HL-60/S4 (cell line): ENCODE results near the gene WDR81.
"Not testable (repeated sequence)": the region's sequence is repeated elsewhere in the genome, so short reads cannot be mapped to it uniquely, and the experiment has no call there.

Experiments
- in situ Hi-C: fragments of 300-500 bp; cut with MboI; formaldehyde crosslinking; loops from 2 replicates; pipeline ENCODE4 v1.14.3; 2022; ENCODE audit warnings: low sequenced_read_pairs

The WDR81 gene

DNA sequence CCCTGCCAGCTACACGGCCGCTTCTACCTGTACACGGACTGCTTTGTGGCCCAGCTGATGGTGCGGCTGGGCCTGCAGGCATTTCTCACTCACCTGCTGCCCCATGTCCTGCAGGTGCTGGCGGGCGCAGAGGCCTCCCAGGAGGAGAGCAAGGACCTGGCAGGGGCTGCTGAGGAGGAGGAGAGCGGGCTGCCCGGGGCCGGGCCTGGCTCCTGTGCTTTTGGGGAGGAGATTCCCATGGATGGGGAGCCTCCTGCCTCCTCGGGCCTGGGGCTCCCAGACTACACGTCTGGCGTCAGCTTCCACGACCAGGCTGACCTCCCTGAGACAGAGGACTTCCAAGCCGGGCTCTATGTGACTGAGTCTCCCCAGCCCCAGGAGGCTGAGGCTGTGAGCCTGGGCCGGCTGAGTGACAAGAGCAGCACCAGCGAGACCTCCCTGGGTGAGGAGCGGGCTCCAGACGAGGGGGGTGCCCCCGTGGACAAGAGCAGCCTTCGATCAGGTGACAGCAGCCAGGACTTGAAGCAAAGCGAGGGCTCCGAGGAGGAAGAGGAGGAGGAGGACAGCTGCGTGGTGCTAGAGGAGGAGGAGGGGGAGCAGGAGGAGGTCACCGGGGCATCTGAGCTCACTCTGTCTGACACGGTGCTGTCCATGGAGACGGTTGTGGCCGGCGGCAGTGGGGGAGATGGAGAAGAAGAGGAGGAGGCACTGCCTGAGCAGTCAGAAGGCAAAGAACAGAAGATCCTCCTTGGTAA is 3.5 kb downstream of the WDR81 start:
- in situ Hi-C loops: no loop called here

DNA sequence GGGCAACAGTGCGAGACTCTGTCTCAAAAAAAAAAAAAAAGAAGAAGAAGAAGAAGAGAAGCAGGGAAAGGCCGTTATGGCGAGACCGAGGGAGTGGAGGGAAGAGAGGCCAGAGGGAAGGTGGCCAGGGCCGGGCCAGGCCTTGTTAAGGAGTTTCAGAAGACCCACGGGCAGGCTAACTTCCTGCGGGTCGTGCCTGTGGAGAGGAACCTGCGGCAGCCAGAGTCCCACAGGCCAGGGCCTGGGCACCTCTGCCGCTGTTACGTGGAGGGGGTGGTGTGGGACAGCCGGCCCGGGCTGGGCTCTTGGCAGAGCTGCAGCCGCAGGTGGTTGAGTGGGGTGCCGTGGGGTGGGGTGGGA is 5.4 kb downstream of the WDR81 start:
- in situ Hi-C loops: no loop called here

DNA sequence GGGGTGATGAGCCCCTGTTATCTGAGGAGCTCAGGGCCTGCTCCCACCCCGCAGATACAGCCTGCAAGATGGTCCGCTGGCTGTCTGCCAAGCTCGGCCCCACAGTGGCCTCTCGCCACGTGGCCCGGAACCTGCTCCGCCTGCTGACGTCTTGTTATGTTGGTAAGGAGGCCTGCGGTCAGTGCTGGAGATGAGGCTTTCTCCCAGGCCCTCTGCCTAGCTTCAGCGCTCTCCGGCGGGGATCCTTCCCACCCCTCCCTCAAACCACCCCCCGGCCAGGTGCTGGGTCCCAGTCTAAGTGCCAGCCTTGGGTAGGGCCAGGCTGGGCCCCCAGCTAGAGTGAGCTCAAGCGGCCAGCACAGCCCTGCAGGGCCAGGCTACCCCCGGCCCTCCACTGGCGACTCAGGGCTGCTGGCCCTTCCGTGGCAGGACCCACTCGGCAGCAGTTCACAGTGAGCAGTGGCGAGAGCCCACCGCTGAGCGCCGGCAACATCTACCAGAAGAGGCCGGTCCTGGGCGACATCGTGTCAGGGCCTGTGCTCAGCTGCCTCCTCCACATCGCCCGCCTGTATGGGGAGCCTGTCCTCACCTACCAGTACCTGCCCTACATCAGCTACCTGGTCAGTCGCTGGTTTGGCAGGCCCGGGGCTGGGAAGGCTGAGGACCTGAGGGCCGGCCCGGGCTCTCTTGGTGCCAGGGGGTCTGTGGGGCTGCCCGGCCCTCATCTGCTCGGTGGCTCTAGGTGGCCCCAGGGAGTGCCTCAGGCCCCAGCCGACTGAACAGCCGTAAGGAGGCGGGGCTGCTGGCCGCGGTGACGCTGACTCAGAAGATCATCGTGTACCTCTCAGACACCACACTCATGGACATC is 6.1 kb downstream of the WDR81 start:
- in situ Hi-C loops: no loop called here

DNA sequence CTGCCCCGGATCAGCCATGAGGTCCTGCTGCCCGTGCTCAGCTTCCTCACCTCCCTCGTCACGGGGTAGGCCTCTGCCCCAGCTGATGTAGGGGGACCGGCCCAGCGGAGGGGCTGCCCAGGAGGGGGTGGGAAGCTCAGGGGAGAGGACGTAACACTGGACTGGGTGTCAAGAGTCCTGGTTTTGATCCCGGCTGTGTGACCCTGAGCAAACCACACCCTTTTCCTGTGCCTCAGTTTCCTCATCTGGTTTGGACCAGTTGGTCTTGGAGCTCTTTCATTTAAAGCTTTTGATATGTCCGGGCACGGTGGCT is 6.6 kb downstream of the WDR81 start:
- in situ Hi-C loops: no loop called here

DNA sequence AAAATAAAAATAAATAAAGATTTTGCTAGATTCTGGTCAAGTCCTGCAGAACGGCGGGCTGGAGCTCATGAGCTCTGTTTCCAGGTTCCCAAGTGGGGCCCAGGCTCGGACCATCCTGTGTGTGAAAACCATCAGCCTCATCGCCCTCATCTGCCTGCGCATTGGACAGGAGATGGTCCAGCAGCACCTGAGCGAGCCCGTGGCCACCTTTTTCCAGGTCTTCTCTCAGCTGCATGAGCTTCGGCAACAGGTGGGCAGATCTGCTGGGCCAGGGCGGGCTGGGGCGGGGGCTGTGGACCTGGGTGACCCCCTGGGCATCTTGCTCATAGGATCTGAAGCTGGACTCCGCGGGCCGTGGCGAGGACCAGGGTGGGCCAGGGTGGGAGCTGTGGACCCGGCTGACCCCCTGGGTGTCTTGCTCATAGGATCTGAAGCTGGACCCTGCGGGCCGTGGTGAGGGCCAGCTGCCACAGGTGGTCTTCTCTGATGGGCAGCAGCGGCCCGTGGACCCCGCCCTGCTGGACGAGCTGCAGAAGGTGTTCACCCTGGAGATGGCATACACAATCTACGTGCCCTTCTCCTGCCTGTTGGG is 7.8 kb downstream of the WDR81 start:
- in situ Hi-C loops: no loop called here

DNA sequence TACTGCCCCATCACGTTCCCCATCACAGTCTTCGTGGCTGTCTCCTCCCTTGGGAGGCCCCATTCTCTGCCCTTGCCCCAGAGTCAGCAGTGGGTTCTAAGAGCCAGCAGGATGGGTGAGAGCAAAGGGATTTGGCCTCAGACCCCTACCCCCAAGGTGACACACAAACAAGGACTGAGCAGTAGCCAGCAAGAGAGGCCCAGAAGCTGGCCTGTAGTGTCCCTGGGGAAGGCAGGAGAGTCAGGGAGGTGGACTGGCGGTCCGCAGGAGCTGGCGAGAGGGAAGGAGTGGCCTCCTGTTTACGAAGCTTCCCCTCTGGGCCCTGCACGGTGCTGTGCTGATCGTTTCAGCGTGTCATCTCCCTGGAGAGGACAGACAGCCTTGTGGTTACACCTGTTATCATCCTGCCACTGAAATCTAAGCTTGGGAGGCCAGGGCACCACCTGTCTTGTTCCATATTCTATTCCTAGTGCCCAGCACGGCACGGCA is 8.4 kb downstream of the WDR81 start:
- in situ Hi-C loops: no loop called here

DNA sequence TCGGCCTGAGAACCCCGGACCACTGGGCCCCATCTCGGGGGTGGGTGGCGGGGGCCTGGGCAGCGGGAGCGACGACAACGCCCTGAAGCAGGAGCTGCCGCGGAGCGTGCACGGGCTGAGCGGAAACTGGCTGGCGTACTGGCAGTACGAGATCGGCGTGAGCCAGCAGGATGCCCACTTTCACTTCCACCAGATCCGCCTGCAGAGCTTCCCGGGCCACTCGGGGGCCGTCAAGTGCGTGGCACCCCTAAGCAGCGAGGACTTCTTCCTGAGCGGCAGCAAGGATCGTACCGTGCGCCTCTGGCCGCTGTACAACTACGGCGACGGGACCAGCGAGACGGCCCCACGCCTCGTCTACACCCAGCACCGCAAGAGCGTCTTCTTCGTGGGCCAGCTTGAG is 9.3 kb downstream of the WDR81 start:
- in situ Hi-C loops: no loop called here

DNA sequence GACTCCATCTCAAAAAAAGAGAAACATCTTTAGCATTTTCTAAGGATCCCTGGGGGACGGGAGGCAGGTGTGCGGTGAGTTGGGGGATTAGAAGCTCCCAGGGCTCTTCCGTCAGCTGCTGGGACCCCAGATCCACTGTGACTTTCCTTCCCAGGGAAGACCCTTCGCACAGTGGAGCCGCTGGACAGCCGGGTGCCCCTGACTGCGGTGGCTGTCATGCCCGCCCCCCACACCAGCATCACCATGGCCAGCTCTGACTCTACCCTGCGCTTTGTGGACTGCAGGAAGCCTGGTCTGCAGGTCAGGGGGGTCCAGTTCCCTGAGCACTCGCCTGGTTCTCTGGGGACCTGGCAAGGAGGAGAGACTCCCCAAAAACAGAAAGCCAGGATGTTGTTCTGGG is 10.9 kb downstream of the WDR81 start:
- in situ Hi-C loops: no loop called here

DNA sequence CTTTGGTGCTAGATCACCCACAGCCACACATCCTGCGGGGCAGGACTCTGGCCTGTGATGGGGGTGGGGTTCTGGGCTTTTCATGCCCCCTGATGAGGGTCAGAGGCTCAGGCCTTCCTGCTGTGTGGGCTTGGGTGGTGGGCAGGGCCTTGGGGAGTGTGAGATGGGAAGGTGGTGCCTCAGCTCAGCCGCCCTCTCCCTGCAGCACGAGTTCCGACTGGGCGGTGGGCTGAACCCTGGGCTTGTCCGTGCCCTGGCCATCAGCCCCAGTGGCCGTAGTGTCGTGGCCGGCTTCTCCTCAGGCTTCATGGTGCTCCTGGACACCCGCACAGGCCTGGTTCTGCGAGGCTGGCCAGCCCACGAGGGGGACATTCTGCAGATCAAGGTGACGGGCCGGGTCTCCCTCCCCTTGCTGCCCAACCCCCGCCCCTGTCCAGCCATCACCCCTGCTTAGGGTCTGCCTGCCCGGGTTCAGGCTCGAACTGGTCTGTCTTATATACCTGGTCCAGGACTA is 11.4 kb downstream of the WDR81 start:
- in situ Hi-C loops: no loop called here

DNA sequence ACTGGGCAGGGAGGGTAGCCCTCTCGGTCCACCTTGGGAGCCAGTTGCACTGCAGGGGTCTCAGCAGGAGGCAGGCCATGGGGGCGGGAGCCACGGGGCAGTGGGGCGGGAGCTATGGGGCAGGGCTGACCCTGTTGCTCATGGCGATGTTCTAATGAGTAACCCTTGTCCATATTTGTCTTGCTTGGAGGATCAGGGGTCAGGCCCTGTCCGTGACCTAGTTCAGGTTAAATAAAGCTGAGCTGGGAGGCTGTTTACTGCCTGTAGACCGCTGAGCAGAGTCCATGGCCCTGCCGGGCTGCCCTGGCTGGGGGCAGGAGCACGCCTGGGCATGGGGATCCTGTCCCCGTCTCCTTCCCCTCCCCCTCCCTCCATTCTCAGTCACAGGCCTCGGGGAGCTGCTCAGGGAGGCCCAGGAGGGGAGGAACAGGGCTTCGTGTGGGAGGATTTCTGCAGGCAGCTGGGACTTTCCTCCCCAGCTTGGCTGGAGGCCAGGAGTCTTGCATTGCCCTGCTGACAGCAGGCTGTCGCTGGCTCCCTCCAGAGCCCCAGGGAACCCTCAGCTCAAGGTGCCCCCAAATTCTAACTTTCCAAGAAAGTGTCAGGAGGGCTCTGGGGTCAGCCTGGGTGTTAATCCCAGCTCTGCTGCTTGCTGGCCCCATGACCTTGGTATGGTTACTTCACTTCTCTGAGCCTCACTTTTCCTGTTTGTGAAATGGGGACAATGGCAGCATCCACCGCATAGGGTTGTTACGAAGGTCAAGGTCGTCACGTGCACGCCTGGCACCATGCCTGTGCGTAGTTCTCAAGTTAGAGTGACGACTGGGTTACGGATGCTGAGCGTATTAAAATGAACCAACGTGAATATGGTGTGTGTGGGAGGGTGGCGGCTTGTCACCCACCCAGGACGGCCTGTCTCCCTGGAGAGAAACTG is 12.1 kb downstream of the WDR81 start:
- in situ Hi-C loops: no loop called here

DNA sequence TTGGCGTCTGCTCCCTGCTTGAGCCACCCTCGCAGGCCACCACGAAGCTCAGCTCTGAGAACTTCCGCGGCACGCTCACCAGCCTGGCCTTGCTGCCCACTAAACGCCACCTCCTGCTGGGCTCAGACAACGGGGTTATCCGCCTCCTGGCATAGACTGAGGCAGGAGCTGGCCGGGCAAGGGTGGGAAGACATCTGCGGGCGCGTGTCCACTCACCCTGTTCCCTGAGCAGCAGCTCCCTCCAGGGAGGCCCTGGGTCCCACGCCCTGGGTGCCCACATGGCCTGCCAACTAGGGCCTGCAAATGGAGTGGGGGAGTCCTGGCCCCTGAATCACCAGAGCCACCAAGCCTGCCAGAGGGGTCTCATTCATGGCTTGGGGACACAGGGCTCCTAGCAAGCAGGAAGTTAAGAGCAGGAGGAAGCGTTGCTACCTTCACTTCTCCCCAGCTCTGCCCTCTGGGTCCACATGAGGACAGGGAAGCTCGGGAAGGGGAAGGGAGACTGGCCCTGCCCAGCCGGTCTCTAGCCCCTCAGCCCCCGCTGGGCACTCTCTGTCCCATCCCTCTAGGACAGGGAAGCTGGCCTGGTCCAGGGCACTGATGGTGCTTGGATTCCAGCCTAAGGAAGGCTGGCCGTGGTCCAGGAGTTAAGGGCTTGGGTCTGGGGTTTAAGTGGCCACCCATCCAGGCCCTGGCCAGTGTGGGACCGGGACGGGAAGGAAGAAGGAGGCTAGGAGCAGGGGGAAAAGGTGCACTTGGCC is 13.2 kb downstream of the WDR81 start:
- in situ Hi-C loops: no loop called here

DNA sequence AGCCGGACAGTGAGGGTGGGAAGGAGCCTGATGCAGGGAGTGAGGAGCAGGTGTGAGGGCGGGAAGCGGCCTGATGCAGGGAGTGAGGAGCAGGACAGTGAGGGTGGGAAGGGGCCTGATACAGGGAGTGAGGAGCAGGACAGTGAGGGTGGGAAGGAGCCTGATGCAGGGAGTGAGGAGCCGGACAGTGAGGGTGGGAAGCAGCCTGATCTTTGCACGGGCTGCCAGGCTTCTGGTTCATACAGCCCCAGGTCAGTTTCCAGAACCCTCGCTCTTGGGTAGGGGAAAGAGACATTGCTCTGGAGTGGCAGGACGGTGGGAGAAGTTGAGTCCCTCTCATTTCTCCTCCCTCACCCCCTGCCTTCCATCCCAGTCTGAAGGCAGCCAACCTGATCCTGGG is 17.4 kb downstream of the WDR81 start:
- in situ Hi-C loops: not testable (repeated sequence)

DNA sequence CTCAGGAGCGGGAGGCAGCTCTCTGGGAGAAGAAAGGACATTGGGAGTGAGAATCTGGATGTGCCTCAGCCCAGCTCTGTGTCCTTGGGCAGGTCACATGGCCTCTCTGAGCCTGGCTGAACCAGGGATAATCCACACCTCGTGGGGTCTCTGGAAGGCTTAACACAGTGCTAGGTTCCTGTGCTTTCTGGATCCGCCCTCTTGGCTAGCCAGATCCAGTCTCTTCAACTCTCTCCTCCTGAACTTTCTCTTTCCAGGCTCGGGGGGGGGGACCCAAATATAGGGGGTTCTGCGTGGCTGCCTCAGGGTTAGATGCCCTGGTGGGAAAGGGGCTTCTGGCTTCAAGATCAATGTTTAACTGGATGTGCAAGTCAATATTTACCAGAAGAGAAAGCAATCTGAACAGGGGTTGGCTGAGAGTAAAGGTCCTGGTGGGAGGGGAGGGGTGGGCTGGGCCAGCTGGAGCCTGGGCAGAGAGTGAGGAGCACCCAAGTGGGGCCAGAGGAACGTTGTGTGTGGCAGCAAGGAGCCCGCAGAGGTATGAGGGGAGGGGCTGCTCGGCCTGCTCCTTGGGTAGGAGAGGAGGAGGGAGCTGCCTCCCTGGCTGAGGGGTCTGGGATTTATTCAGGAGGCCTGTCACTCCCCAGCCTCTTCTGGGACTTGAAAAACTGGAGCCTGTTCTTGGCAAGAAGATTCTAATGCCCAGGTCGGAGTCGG is 18.0 kb downstream of the WDR81 start, which contains the start of gene SERPINF2:
Gene SERPINF2 (plus strand): TSS at position 501 of the 717 bp plus-strand sequence. CDS start 2,125 bp downstream, outside the sequence.
- in situ Hi-C loops: no loop called here

DNA sequence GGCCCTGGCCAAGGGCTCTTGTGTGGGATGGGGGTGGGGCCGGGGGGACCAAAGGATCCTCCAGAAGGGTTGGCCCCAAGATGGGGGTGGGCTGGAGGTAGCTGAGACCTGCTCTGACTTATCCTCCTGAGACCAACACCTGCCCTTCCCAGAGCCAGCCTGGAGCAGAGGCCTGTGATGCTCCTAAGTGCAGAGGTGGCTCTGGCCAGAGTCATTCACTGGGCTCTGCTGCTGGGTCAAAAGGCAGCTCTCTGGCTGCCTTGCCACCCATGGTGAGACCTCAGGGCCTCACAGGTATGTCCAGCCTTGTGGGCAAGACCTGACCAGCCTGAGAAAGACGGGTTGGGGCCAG is 18.6 kb downstream of the WDR81 start:
- in situ Hi-C loops: no loop called here

DNA sequence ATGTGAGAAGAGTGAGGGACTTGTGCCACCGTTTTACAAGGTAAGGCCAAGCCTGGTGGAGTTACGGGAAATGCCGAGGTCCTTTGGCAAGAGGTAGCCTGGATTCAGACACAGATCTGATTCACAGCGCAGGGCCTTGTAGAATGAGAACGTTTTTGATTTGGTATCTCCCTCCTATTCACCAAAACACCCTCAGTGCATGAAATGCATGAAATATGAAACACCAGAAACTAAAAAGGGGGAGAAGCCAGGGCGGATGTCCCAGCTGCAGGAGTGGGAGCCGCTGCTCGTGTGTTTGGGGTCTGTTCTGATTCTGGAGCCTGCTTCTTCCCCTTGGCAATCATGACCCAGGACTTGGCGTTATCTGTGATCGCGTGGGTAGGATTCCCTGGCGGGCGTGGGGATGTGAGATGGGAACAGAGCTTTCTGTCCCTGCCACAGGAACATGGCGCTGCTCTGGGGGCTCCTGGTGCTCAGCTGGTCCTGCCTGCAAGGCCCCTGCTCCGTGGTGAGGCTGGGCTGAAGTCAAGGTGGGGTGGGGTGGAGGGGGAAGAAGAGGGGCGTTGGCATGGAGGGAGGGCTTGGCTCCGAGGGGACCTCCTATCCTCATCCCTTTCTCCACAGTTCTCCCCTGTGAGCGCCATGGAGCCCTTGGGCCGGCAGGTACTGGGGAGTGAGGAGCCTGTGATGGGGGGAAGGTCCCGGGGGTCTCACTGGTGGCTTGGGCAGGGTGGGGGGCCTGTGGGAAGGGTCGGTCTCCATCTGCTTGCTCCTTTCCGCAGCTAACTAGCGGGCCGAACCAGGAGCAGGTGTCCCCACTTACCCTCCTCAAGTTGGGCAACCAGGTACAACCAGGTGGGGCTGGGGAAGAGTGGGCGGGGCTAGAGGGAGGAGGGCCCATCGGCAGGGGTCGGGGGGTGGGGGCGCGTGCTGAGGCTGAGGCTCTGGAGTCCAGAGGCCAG is 20.3 kb downstream of the WDR81 start:
- in situ Hi-C loops: no loop called here

DNA sequence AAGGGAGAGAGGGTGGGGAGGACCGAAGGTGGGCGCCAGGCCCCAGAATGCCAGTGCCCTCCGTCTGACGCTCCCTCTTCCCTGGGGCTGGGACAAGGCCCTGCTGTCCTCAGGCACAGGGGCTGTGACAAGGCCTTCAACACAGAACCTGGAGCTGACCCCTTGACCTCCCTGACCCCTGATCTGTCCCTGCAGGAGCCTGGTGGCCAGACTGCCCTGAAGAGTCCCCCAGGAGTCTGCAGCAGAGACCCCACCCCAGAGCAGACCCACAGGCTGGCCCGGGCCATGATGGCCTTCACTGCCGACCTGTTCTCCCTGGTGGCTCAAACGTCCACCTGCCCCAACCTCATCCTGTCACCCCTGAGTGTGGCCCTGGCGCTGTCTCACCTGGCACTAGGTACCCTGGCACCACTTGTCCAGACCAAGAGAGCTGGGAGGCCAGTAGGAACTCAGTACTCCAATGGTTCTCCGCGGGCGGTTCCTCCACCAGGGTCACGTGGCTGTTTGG is 21.1 kb downstream of the WDR81 start:
- in situ Hi-C loops: no loop called here

DNA sequence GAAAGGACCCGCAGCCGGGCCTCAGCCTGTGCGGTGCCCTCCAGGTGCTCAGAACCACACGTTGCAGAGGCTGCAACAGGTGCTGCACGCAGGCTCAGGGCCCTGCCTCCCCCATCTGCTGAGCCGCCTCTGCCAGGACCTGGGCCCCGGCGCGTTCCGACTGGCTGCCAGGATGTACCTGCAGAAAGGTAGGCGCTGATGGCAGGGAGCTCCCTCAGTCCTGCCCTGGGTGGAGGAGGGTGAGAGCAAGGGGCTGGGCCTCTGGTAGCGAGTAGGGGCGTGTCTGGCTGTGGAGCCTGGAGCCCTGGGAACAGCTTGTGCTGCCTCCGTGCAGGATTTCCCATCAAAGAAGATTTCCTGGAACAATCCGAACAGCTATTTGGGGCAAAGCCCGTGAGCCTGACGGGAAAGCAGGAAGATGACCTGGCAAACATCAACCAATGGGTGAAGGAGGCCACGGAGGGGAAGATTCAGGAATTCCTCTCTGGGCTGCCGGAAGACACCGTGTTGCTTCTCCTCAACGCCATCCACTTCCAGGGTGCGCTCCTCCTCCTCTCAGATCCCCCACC is 22.6 kb downstream of the WDR81 start:
- in situ Hi-C loops: no loop called here

DNA sequence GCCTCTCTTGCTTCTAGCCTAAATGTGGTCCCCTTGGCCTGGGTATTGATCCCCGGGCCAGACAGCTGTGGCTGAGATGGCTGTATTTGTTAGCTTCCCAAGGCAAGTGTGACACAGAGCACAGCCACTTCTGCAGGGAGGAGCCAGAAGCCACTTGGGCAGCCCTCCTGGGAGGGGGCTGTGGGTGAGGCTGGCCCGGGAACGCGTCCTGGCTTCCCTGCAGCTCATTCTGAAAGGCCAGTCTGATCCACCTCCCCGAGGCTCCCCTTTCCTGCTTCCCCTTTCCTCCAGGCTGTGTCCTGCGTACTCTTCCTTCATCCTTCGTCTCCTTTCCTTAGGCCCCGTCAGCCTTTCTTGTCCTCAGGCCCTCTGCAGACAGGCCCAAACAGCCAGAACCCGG is 26.1 kb downstream of the WDR81 start:
- in situ Hi-C loops: no loop called here
